Stimulated activated CD4-positive, alpha-beta T cell treated with anti-CD3 and anti-CD28 coated beads, Interleukin-2, amount 100 ng/mL, for 48 hours (primary cell): ENCODE measurements around the gene SLC35B2.

Source experiments
- DNase-seq, 2 donors: peaks; one replicate each; pipeline ENCODE4 v3.0.0-alpha.2; 2020

The SLC35B2 gene

GRCh38 chr6:44266347-44266746 is 9.0 kb upstream of the SLC35B2 start:
- DNase-seq = no peak

DNA sequence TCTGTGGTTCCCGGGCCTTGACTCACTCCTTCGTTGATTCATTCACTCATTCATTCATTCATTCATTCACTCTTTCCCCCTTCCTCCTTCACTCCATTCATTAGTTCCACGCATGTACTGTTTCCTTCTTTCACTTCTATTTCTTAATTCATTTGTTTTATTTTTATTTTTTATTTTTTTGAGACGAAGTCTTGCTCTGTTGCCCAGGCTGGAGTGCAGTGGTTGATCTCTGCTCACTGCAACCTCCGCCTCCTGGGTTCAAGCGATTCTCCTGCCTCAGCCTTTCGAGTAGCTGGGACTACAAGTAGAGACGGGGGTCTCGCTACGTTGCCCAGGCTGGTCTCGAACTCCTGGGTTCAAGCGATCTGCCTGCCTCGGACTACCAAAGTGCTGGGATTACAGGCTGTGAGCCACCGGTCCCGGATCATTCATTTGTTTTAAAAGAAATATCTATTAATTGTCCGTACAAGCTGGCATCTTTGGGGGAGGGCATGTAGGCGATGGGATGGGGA is 8.4 kb upstream of the SLC35B2 start:
- no peak for DNase-seq

DNA sequence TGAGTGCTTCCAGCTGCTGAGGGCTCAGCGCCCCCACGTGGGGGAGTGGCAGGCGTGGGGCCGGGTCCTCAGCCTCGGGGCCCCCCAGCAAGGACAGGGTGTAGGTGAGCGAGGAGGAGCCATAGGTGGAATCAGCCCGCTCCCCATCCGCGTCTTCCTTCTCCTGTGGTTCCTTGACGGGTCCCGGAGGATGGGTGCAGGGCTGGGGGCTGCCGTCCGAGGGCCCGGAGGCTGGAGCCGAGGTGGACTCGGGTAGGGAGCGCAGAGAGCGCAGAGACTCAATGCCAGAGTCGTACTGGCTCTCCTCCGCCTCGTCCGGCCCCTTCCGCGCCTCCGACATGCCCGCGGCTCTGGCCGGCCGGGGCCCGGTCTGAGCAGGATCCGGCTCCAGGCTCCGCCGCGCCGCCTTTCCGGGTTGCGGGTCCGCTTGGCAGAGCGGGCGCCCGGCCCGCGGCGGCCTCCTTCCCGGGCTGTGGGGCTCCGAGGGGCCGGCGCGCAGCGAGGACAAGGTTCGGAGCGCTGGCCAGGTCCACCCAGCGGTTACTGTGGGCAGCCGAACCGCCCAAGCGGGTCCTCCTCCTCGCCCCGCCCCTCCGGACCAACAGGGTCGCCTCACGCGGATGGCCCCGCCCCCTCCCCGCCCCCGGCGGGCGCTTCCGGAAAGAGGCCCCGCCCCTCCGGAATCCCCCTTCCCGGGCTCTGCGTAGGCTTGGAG is 7.8 kb upstream of the SLC35B2 start, which contains the start of gene NFKBIE:
NFKBIE (minus strand) TSS at position 545 of the 715 bp plus-strand sequence; CDS start at position 340, 205 bp downstream.
- peak; percentile 95 to 98 for DNase-seq

GRCh38 chr6:44264154-44265006 is 7.1 kb upstream of the SLC35B2 start:
- DNase-seq = no peak

GRCh38 chr6:44263354-44264100 is 6.2 kb upstream of the SLC35B2 start:
- no peak for DNase-seq

- no peak for DNase-seq
These were observed 5.4 kb upstream of the SLC35B2 start for GRCh38 chr6:44262467-44263353.

GRCh38 chr6:44261581-44261980 is 4.3 kb upstream of the SLC35B2 start:
- DNase-seq = no peak

DNA sequence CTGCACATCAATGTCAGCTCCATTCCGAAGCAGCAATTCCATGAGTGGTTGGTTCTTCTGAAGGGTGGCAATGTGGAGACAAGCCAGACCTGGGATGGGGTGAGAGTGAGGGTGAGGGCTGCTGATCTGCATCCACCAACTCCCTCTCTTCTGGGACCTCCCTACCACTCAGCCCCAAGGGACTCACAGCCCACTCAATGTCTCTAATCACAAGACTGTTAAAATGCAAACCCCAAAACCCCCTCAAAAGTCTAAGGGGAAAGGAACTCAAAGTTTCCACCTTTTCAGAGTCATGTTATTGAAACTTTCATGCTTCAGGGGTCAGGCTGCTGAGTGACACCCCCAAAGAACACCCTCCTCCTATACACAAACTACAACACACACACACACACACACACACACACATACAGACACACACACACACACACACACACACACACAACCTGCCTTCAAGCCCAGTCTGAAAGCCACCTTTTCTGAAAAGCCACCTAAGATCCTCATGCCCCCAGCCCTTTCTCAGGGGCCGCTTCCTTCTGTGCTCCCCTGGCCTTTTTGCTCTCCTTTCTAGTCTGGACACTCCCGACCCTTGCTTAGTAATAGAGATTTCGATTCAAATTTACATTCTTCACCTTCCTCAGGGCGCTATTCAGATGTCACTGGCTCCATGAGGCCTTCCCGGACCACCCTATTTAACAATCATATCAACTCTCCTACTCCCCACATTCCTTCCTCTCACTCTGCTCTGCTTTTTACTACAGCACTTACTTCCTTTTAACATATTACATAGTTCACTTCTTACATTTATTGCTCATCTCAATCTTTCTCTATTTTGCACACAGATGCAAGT is 3.3 kb upstream of the SLC35B2 start:
- DNase-seq = no peak

- no peak for DNase-seq
These were observed 2.7 kb upstream of the SLC35B2 start for GRCh38 chr6:44260011-44260410.

DNA sequence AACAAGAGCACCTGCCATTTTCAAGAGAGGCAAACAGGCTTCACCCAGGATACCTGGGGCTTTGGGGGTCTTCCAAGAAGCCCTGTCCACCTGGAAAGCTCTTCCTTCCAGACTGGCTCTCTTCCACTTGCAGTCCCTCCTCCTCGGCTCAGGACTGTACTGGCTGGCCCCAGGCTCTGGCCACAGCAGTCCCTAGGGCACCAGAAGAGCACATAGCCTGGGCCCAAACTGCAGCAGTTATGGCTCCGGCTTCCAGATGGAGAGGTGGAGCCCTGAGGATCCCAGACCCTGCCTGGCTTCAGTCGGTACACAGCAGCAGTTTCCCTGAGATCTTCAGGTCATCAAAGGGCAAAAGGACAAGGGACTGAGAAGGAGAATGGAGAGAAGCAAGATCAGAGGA is 1.6 kb upstream of the SLC35B2 start:
- no peak for DNase-seq

DNA sequence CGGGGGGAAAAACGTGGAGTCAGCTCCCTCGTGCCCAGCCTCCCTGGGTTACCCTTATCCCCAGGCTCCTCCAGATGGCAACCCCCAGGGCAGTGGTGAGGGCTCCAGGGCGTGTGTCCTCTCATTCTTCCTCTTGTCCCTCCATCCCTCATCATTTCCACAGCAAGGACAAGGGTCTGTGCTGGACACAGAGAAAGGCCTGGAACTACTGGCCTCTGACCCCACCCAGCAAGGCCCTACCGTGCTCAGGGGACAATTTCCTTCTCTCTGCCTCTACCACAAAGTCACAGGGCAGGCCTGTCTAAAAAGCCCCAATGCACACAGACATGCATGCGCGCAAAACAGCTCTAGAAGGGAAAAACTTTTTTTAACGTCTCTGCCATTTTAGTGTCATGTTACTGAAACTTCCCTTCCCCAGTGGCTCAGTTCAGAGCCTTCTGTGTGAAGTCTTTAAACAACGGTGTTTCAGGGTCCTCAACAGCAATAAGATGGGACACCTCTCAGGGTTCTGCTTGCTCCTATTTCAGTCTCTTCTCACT is 1.1 kb upstream of the SLC35B2 start:
- no peak for DNase-seq

DNA sequence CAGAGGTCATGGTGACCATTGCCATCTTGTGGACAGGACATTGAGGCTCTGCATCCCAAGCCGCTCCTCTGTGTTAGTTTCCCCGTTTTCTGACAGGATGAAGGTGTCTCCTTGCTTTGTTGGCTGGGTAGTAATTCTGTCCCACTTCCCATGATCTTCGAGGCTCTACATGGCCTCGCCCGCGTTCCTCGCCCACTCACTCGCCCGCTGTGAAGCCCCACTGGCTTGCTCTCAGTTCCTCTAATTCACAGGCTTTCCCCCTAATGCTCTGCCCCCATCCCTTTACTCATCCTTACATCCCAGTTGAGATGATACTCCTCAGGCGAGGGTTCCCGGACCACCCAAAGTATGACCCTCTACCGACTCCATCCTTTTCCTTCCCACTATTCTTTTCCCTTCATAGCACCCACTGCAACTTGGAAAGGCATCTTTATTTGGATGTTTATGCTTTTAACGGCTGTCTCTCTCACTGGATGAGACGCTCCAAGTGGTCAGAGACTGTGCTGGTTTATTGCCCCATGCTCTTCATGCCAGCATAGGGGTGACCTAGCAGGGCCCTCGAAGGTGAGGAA is 511 bp upstream of the SLC35B2 start:
- no peak for DNase-seq

DNA sequence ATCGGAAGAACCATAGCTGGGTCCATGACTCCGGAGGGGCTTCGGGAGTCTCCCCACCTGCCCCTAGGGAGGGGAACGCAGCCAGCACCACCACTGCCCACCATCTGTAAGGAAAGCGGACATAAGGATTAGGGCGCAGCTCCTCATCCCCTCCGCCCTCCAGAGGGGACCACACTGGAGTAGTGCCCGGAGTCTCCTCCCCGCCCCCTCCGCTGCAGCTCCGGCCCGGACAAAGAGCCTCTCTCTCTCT is 628 bp downstream of the SLC35B2 start:
- no peak for DNase-seq

DNA sequence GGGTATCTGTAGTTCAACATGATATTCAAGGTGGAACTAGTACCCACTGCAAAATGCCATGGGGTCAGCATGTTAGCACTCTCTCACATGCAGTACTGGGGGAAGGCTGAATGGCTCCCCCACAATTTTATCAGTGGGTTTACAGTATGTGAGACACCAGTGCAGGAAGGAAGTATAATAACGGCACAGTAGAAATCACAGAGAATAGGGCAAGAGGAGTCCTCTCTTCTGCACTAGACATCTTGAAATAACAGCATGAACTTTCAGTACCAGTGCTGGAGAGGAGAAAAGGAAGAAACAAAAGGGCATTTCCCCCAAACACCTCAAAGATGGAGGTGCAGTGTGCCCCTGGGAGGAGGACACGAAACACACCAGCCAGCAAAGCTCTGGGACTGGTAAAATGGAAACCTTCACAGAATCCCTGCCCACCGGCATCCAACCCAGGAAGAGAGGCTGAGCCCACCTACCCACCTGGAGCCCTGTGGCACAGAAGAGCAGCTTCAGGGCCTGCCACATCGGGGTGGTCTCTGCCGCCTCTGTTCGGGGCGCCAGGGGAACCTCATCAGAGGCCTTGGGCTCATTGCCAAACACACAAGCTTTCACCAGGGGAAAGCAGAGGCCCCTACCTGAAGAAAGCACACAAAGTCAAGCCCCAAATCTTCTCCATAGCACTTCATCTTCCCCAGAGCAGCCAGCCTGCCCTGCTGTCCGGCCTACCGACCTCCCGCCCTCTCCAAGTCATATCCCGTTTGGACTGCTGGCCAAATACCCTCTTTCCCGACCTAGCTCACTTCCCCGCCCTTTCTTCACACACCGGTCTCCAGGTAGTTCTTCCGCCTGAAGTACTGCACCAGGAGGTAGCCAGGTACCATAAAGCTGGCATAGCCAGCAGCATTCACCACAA is 1.2 kb downstream of the SLC35B2 start:
- DNase-seq = no peak

GRCh38 chr6:44255105-44255808 is 2.1 kb downstream of the SLC35B2 start:
- peak in 1 of 2 donors; percentile 44 for DNase-seq

DNA sequence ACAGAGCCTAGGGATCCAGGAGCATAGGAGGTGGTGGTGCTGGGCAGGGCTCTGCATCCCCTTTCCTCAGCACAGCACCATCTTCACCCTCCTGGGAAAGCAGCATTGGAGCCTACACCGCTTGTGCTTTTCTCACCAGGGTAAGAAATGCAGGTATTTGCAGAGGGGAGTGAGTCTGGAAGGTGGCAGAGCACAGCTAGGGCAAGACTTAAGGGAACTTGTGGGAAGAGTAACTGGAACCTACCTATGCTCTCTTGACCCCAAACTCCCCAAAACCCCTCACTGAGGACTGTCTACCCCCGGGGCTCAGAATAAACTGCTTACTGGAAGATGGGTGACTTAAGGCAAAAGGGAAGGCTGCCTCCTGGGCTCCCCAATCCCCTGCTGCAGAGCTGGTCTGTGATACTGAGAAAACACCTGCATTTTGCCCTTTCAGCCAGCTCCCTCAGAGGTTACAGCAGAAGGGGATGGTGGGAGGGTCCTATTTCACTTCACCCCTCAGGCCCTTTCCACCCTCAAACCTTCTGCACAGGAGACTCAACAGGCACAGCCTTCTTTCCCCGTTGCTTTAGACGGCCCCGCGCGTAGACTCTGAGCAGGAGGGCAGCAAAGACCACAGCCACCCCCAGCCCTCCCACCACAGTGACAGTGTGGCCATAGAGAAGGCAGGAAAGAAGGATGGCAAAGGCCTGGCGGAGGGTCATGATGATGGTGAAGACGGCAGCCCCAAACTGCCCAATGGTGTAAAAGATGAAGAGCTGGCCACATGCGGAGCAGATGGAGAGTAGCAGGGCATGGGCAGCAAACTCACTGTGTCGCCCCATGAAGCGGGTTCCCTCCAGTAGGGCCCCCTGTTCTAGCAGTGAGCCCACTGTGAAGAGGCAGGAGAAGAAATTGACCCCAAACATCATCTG is 2.9 kb downstream of the SLC35B2 start:
- peak in 1 of 2 donors; percentile 40 for DNase-seq

DNA sequence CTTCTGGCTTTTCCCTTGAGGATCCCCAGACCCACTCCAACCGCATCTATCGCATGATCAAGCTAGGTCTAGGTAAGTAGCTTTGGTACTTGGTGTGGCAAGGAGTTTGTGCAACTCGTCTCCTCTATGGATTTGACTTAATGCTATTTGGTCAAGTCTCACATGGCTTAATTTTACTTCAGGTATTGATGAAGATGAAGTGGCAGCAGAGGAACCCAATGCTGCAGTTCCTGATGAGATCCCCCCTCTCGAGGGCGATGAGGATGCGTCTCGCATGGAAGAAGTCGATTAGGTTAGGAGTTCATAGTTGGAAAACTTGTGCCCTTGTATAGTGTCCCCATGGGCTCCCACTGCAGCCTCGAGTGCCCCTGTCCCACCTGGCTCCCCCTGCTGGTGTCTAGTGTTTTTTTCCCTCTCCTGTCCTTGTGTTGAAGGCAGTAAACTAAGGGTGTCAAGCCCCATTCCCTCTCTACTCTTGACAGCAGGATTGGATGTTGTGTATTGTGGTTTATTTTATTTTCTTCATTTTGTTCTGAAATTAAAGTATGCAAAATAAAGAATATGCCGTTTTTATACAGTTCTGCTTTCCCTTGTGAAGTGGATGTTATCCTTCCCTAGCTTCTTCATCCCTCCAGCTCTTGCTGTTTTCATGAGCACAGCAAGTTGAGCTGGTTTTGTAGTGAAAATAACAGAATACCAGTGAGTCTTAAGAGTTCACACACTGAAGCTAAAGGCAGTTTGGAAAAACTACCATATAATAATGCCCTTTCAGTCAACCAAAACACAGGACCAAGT is 3.8 kb downstream of the SLC35B2 start:
- peak; percentile 57 to 67 for DNase-seq
